DOHH2 (cell line): ENCODE measurements around the gene CCDC85C.

Experiments used
- CTCF ChIP-seq: fragments of 200-600 bp; sonication (generic); IDR thresholded peaks from one replicate; pipeline ENCODE4 v1.5.1; 2014; ENCODE audit warnings: antibody characterized with exemption, mild to moderate bottlenecking, low read depth, low read length; ENCODE audit not compliant: poor library complexity, severe bottlenecking
- EZH2phosphoT487 ChIP-seq: fragments of 200-600 bp; sonication (generic); IDR thresholded peaks from 2 replicates; pipeline ENCODE4 v1.6.1; 2017; ENCODE audit warnings: borderline replicate concordance, mild to moderate bottlenecking, antibody characterized with exemption, low read length, moderate library complexity, mixed read lengths

- TF ChIP-seq CTCF (no peak), EZH2phosphoT487 (no peak)
Measured at GRCh38 chr14:99542566-99542965, 61.4 kb downstream of the CCDC85C start.
